ENCODE data around the gene SLC27A4.
A peak's percentile ranks its signal among the peaks of the same experiment; 100 is the strongest.
"Not testable (repeated sequence)": the region's sequence is repeated elsewhere in the genome, so short reads cannot be mapped to it uniquely, and the experiment has no call there.

Gene SLC27A4

GRCh38 chr9:128325629-128326028 is 14.7 kb upstream of the SLC27A4 start:
- DNase-seq, result no peak

- no peak for DNase-seq
Measured at GRCh38 chr9:128333451-128333869, 6.9 kb upstream of the SLC27A4 start.

- no peak for DNase-seq
Measured at GRCh38 chr9:128335161-128335560, 5.2 kb upstream of the SLC27A4 start.

GRCh38 chr9:128335914-128336313 is 4.4 kb upstream of the SLC27A4 start:
- DNase-seq, result no peak

- no peak for DNase-seq
Measured at GRCh38 chr9:128337936-128338335, 2.4 kb upstream of the SLC27A4 start.

- DNase-seq, result not testable (repeated sequence)
Measured at GRCh38 chr9:128338852-128339614, 1.3 kb upstream of the SLC27A4 start.

- no peak for DNase-seq
Measured at GRCh38 chr9:128340691-128341434, 536 bp downstream of the SLC27A4 start.

- peak; percentile 68 for DNase-seq
Measured at GRCh38 chr9:128341435-128341849, 1.1 kb downstream of the SLC27A4 start.

- no peak for DNase-seq
Measured at GRCh38 chr9:128342971-128343680, 2.8 kb downstream of the SLC27A4 start.

GRCh38 chr9:128343855-128344254 is 3.5 kb downstream of the SLC27A4 start:
- DNase-seq, result no peak

- DNase-seq, result no peak
Measured at GRCh38 chr9:128344931-128345605, 4.7 kb downstream of the SLC27A4 start.

- no peak for DNase-seq
Measured at GRCh38 chr9:128349125-128349524, 8.8 kb downstream of the SLC27A4 start.

- DNase-seq, result no peak
Measured at GRCh38 chr9:128349772-128350171, 9.4 kb downstream of the SLC27A4 start.

GRCh38 chr9:128355451-128355850 is 15.1 kb downstream of the SLC27A4 start:
- DNase-seq, result no peak

- no peak for DNase-seq
Measured at GRCh38 chr9:128358090-128358489, 17.8 kb downstream of the SLC27A4 start.

GRCh38 chr9:128358861-128359260 is 18.5 kb downstream of the SLC27A4 start:
- DNase-seq, result no peak

GRCh38 chr9:128360826-128361225 is 20.5 kb downstream of the SLC27A4 start:
- DNase-seq, result no peak

- no peak for DNase-seq
Measured at GRCh38 chr9:128361296-128361985, 21.1 kb downstream of the SLC27A4 start.

GRCh38 chr9:128361986-128362646 is 21.8 kb downstream of the SLC27A4 start:
- peak; percentile 76 for DNase-seq

- no peak for DNase-seq
Measured at GRCh38 chr9:128362774-128363173, 22.4 kb downstream of the SLC27A4 start.

GRCh38 chr9:128365525-128365924 is 25.2 kb downstream of the SLC27A4 start:
- DNase-seq, result no peak

Measured in HCEC 1CT (cell line).